Testis (tissue), 3 donors: ENCODE data around the gene HOXD11. TPM values are rescaled to one million over a fixed set of nuclear protein-coding genes. Genes with fewer than 3 reads are reported as not detected.

Experiments
- DNase-seq: peaks from one replicate; pipeline ENCODE4 v3.0.0-alpha.2; 2019
- H3K27ac ChIP-seq, 2 donors: fragments of 200-600 bp; sonication (generic); one replicate each; pipeline ENCODE4 v1.5.1; 2019
- H3K27me3 ChIP-seq: fragments of 200-600 bp; sonication (generic); one replicate; pipeline ENCODE4 v1.5.1; 2019
- H3K36me3 ChIP-seq: fragments of 200-600 bp; sonication (generic); one replicate; pipeline ENCODE4 v1.5.1; 2017; ENCODE audit warnings: low read depth; ENCODE audit errors: missing control alignments
- H3K4me1 ChIP-seq: fragments of 200-600 bp; sonication (generic); one replicate; pipeline ENCODE4 v1.5.1; 2019
- H3K4me3 ChIP-seq, 2 donors: fragments of 200-600 bp; sonication (generic); one replicate each; pipeline ENCODE4 v1.5.1; 2017 to 2019
- H3K9me3 ChIP-seq: fragments of 200-600 bp; sonication (generic); one replicate; pipeline ENCODE4 v1.5.1; 2017
- CTCF ChIP-seq, 3 experiments: fragments of 450-650 bp in 2 of 3; fragments of 200-600 bp in 1 of 3; sonication (generic) in 1 of 3; IDR thresholded peaks; one replicate each; pipeline ENCODE4 v1.5.1; 2016 to 2019; ENCODE audit warnings: antibody characterized with exemption in 3 of 3, mild to moderate bottlenecking in 2 of 3, moderate library complexity in 1 of 3
- POLR2A ChIP-seq: fragments of 450-650 bp; IDR thresholded peaks from one replicate; pipeline ENCODE4 v1.6.1; 2017; ENCODE audit warnings: antibody characterized with exemption, mild to moderate bottlenecking, moderate library complexity
- WGBS, 2 donors: methylation state at CpG; one replicate each; pipeline ENCODE4 v1.1.5; 2018; 5-methylcytosine and 5-hydroxymethylcytosine counted together
- intact Hi-C: fragments of 100-400 bp; cut with DNase I; formaldehyde crosslinking; loops from one replicate; pipeline ENCODE4 v1.15.1; 2023; ENCODE audit warnings: low total_unique reads
- polyA plus RNA-seq: library from polyadenylated mRNA; stranded (reverse); fragments of 350-450 nt; fragmentation: Illumina TruSeq; extraction: RNeasy Lipid Tissue Mini Kit (QIAGEN cat#74804); gene quantifications from one replicate; pipeline ENCODE4 v1.2.3, GENCODE V29; 2014; ENCODE audit warnings: low read depth, low replicate concordance; ENCODE audit not compliant: insufficient read depth
- total RNA-seq, 2 donors: library from RNA; depleted of rRNA; stranded (reverse); fragments of >200 nt; gene quantifications; one replicate each; pipeline ENCODE4 v1.2.3, GENCODE V29; 2016

The HOXD11 gene
- total and polyA plus RNA-seq, 3 donors from 2014 or later = 0.29 to 1.7 (median 0.62) TPM

DNA sequence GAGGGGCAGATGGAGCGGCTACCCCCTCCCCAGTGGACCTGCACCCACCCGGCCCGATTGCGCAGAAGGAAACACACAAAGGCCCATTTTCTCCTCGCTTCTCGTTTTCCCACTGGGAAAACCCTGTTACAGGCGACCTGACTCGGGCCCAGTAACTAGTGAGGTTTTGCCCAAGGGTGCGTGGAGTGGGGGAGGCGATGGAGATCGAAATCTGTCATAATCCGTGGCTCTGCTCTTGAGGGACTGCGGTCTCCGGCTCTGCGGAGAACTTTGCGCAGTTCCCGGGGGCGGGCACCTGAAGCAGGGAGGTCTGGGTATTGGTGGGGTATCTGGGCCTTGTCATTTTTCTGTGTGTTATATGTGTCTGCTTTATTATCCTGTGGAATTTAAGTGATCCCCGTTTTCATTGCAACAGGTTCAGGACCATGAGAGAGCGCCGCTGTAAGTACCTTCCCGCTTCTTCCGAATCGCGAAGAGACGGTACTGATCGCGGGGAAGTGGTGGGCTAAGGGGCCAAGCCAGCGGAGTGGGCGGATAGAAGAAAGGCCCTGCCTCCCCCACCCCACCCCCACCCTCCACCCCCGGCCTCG, 40.2 kb downstream of the HOXD11 start:
- Histone ChIP-seq H3K27ac (no peak overlapping the region), H3K9me3 (no peaks in the 10 kb centered on the region), H3K4me1 (peaks cover 21% of the 10 kb centered on the region), H3K4me3 (peak overlapping the region in 1 of 2 donors; percentile 13), H3K36me3 (no peaks in the 10 kb centered on the region), H3K27me3 (no peaks in the 10 kb centered on the region)
- intact Hi-C loops = loop anchor here (10.0 kb wide), 1 partner anchor 307 kb away; no protein-coding TSS in a partner anchor
- 61 to 62% methylated on average over 30 to 32 of the region's 32 CpGs for WGBS, 2 donors
- DNase-seq = no peak
- TF ChIP-seq POLR2A = no peak
- no peak for TF ChIP-seq CTCF (IDR thresholded peaks at IDR 0.05)

- H3K9me3 ChIP-seq = no peaks in the 10 kb centered on the region
- H3K27ac ChIP-seq = no peak overlapping the region
- H3K36me3 ChIP-seq = no peaks in the 10 kb centered on the region
- H3K4me3 ChIP-seq = peak overlapping the region in 1 of 2 donors; percentile 13
- TF ChIP-seq POLR2A = no peak
- no peak for TF ChIP-seq CTCF (IDR thresholded peaks at IDR 0.05)
- 52 to 55% methylated on average over 25 to 31 of the region's 31 CpGs for WGBS, 2 donors
- H3K4me1 ChIP-seq = peaks cover 27% of the 10 kb centered on the region
- peak; percentile 27 for DNase-seq
- no peaks in the 10 kb centered on the region for H3K27me3 ChIP-seq
- intact Hi-C loops = loop anchor here (10.0 kb wide), 1 partner anchor 307 kb away; no protein-coding TSS in a partner anchor
Measured at GRCh38 chr2:176147800-176148496, 40.9 kb downstream of the HOXD11 start.

DNA sequence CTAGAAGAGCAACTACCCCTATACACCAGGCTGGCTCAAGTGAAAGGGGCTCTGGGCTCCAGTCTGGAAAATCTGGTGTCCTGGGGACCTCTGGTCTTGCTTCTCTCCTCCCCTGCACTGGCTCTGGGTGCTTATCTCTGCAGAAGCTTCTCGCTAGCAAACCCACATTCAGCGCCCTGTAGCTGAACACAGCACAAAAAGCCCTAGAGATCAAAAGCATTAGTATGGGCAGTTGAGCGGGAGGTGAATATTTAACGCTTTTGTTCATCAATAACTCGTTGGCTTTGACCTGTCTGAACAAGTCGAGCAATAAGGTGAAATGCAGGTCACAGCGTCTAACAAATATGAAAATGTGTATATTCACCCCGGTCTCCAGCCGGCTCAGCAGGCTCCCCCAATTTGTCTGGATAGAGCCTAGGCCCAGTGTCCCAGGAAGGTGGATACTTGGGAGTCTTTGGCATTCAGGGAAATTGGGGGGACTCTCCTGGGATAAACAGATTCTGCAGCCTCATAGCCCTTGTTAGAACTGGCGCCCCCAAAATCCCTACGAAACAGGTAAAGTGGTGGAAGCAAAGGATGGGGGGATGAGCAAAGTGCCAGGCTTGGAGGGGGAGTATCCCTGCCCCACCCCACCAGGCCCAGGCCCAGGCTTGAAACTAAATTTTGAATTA, 41.8 kb downstream of the HOXD11 start:
- no peak for TF ChIP-seq POLR2A
- no peak for TF ChIP-seq CTCF (IDR thresholded peaks at IDR 0.05)
- intact Hi-C loops = loop anchor here (10.0 kb wide), 1 partner anchor 306 kb away; no protein-coding TSS in a partner anchor
- peak; percentile 13 for DNase-seq
- peaks cover 27% of the 10 kb centered on the region for H3K4me1 ChIP-seq
- H3K4me3 ChIP-seq = no peak overlapping the region
- H3K27ac ChIP-seq = no peak overlapping the region
- no peaks in the 10 kb centered on the region for H3K9me3 ChIP-seq
- H3K27me3 ChIP-seq = no peaks in the 10 kb centered on the region
- H3K36me3 ChIP-seq = no peaks in the 10 kb centered on the region
- WGBS, 2 donors = 51 to 71% methylated on average over 11 of the region's 11 CpGs

- 48 to 55% methylated on average over 22 of the region's 22 CpGs for WGBS, 2 donors
- Histone ChIP-seq H3K27me3 (no peaks in the 10 kb centered on the region), H3K36me3 (no peaks in the 10 kb centered on the region), H3K27ac (no peak overlapping the region), H3K9me3 (no peaks in the 10 kb centered on the region), H3K4me1 (peaks cover 27% of the 10 kb centered on the region), H3K4me3 (no peak overlapping the region)
- no peak for TF ChIP-seq CTCF (IDR thresholded peaks at IDR 0.05)
- no peak for TF ChIP-seq POLR2A
- DNase-seq = no peak
- intact Hi-C loops = loop anchor here (10.0 kb wide), 1 partner anchor 305 kb away; no protein-coding TSS in a partner anchor
Measured at GRCh38 chr2:176149481-176149938, 42.4 kb downstream of the HOXD11 start.
